HepG2 (cell line): ENCODE measurements around the gene NUP85. TPM values are rescaled to one million over a fixed set of nuclear protein-coding genes. Genes with fewer than 3 reads are reported as not detected.

ENCODE experiments used
- ATAC-seq: fragments of 200-7000 bp; cut with Tn5 transposase; 3 replicates; pipeline ENCODE4 v1.9.1; 2020; ENCODE audit warnings: mild to moderate bottlenecking, moderate library complexity
- BruUV-seq: library from RNA; stranded (reverse); fragments of 400-500 nt; replicated peaks from 2 replicates; lab custom pipeline; 2021; lab: Mats Ljungman, UMichigan
- CTCF ChIA-PET: fragments of 300-600 bp; formaldehyde crosslinking; extraction: SDS; loops from one replicate; lab custom pipeline; 2021; ENCODE audit warnings: low total read pairs, inconsistent platforms, low intra/inter-chr PET ratio; lab: Yijun Ruan, JAX
- POLR2A ChIA-PET: fragments of 350-600 bp; sonication (Branson Sonifier 250); formaldehyde crosslinking; loops from one replicate; lab custom pipeline; 2020; ENCODE audit warnings: antibody characterized with exemption, inconsistent platforms; lab: Yijun Ruan, JAX
- DNase-seq: peaks from one replicate; pipeline ENCODE4 v3.0.0-alpha.2; 2015; ENCODE audit warnings: low spot score
- FAIRE-seq: peaks from 3 replicates; lab custom pipeline; 2011; peaks lifted over from hg19 to GRCh38; lab: Jason Lieb, UNC
- H2AFZ ChIP-seq: one replicate; pipeline ENCODE4 v1.6.1; 2011; ENCODE audit warnings: low read length, inconsistent platforms
- H3K27ac ChIP-seq: fragments of 300-600 bp; 3 replicates; pipeline ENCODE4 v1.8.0; 2011; ENCODE audit warnings: mixed run types, mild to moderate bottlenecking, mixed read lengths, low read length, inconsistent platforms; ENCODE audit not compliant: insufficient read depth; ENCODE audit errors: extremely low read length
- H3K27me3 ChIP-seq, 2 experiments: fragments of 200-600 bp in 1 of 2; 2 replicates in 1 of 2; 3 replicates in 1 of 2; pipeline versions ENCODE4 v1.6.0 to v1.8.0; 2011; ENCODE audit warnings: low read length in 2 of 2, mild to moderate bottlenecking in 2 of 2, moderate library complexity in 2 of 2, inconsistent platforms in 1 of 2; ENCODE audit not compliant: insufficient read depth in 2 of 2, control insufficient read depth in 1 of 2
- H3K36me3 ChIP-seq, 2 experiments: fragments of 200-600 bp in 1 of 2; replicated peaks in 1 of 2; 2 replicates in 1 of 2; 3 replicates in 1 of 2; pipeline versions ENCODE4 v1.5.1 to v1.8.0; 2011; ENCODE audit warnings: low read length in 2 of 2, inconsistent platforms in 1 of 2; ENCODE audit not compliant: insufficient read depth in 2 of 2, control insufficient read depth in 1 of 2
- H3K4me1 ChIP-seq: 2 replicates; pipeline ENCODE4 v1.5.1; 2012; ENCODE audit warnings: low read length, inconsistent platforms; ENCODE audit not compliant: insufficient read depth
- H3K4me2 ChIP-seq: 2 replicates; pipeline ENCODE4 v1.6.0; 2011; ENCODE audit warnings: low read depth, low read length, inconsistent platforms
- H3K4me3 ChIP-seq, 3 experiments: fragments of 200-600 bp in 1 of 3; sonication (generic), shearing (Covaris generic) in 1 of 3; replicated peaks in 1 of 3; 2 replicates each; pipeline ENCODE4 v1.5.1; 2011 to 2016; ENCODE audit warnings: low read length in 3 of 3, inconsistent platforms in 2 of 3, low read depth in 2 of 3, mild to moderate bottlenecking in 2 of 3, control low read depth in 1 of 3, mixed read lengths in 1 of 3; ENCODE audit not compliant: insufficient read depth in 1 of 3
- H3K79me2 ChIP-seq: one replicate; pipeline ENCODE4 v1.6.1; 2011; ENCODE audit warnings: low read length, inconsistent platforms; ENCODE audit not compliant: insufficient read depth
- H3K9ac ChIP-seq: 2 replicates; pipeline ENCODE4 v1.6.0; 2011; ENCODE audit warnings: mild to moderate bottlenecking, low read depth, low read length, inconsistent platforms; ENCODE audit not compliant: insufficient read depth
- H3K9me3 ChIP-seq: 2 replicates; pipeline ENCODE4 v1.5.1; 2012; ENCODE audit warnings: mild to moderate bottlenecking, low read length
- H4K20me1 ChIP-seq: 2 replicates; pipeline ENCODE4 v1.6.0; 2011; ENCODE audit warnings: inconsistent platforms, mild to moderate bottlenecking, low read length, moderate library complexity; ENCODE audit not compliant: insufficient read depth
- HNF1B ChIP-seq: sonication (generic); formaldehyde crosslinking; IDR thresholded peaks from 2 replicates; pipeline ENCODE4 v1.5.1; 2020; ENCODE audit warnings: mild to moderate bottlenecking, moderate library complexity, missing genetic modification reagents
- SATB2 ChIP-seq: sonication (generic); formaldehyde crosslinking; IDR thresholded peaks from 2 replicates; pipeline ENCODE4 v1.5.0; 2020; ENCODE audit warnings: missing genetic modification reagents
- SETDB1 ChIP-seq: sonication (generic); formaldehyde crosslinking; IDR thresholded peaks from 2 replicates; pipeline ENCODE4 v1.5.1; 2020; ENCODE audit warnings: missing genetic modification reagents, mild to moderate bottlenecking, borderline replicate concordance
- STAT6 ChIP-seq: sonication (generic); formaldehyde crosslinking; IDR thresholded peaks from 2 replicates; pipeline ENCODE4 v1.4.0; 2020; ENCODE audit warnings: missing genetic modification reagents, mild to moderate bottlenecking, borderline replicate concordance
- WGBS: methylation state at CpG from one replicate; pipeline ENCODE4 v1.1.6; 2017; ENCODE audit warnings: low lambda C conversion rate; 5-methylcytosine and 5-hydroxymethylcytosine counted together
- in situ Hi-C: cut with HindIII; loops from 2 replicates; pipeline ENCODE4 v1.10.0; 2017; ENCODE audit warnings: low pct_unique_long_range_greater_than_20kb; ENCODE audit not compliant: extremely low pct_ligation_motif_present
- intact Hi-C: fragments of 100-400 bp; cut with micrococcal nuclease; formaldehyde crosslinking; loops from one replicate; pipeline ENCODE4 v1.10.0; 2022; ENCODE audit not compliant: unreplicated experiment
- polyA plus RNA-seq, 8 experiments: library from polyadenylated mRNA; depleted of rRNA in 3 of 8; stranded (reverse) in 7 of 8; unstranded in 1 of 8; fragments of >200 nt; fragmentation: Illumina TruSeq in 4 of 8; extraction: Trizol in 4 of 8; gene quantifications; 2 replicates each; pipeline versions ENCODE4 v1.2.1 to v1.2.3, GENCODE V29; 2011 to 2016; ENCODE audit warnings: low read depth in 4 of 8, missing spikeins in 1 of 8, mixed read lengths in 1 of 8; ENCODE audit not compliant: insufficient read depth in 1 of 8
- total RNA-seq, 5 experiments: library from RNA; depleted of rRNA; stranded (reverse); fragments of >200 nt; fragmentation: Illumina TruSeq; extraction: Trizol; gene quantifications; 2 replicates each; pipeline ENCODE4 v1.2.3, GENCODE V29; 2016; ENCODE audit warnings: low read depth in 1 of 5
- TF ChIP-seq, protein P1 (sequence below): sonication (generic); formaldehyde crosslinking; IDR thresholded peaks from 2 replicates; pipeline ENCODE4 v1.5.0; 2020; ENCODE audit warnings: missing genetic modification reagents
- TF ChIP-seq, protein P2 (sequence below): sonication (generic); formaldehyde crosslinking; IDR thresholded peaks from 2 replicates; pipeline ENCODE4 v1.5.1; 2020; ENCODE audit warnings: mild to moderate bottlenecking, missing genetic modification reagents, borderline replicate concordance
- TF ChIP-seq, protein P3 (sequence below): IDR thresholded peaks from 2 replicates; pipeline ENCODE4 v1.4.0; 2020; ENCODE audit warnings: mild to moderate bottlenecking, missing genetic modification reagents
- TF ChIP-seq, protein P4 (sequence below): sonication (generic); formaldehyde crosslinking; IDR thresholded peaks from 2 replicates; pipeline ENCODE4 v1.5.1; 2020; ENCODE audit warnings: missing genetic modification reagents, mild to moderate bottlenecking, borderline replicate concordance

Gene NUP85
- total and polyA plus RNA-seq, 2 of the 13 experiments (the other 11 are each of a cell fraction or from before 2014, with no cell fraction given), result 89.1 to 124 TPM

GRCh38 chr17:75269844-75270217 is 64.4 kb downstream of the NUP85 start:
- peak; percentile 11 for ATAC-seq
- TF ChIP-seq, protein P1, sequence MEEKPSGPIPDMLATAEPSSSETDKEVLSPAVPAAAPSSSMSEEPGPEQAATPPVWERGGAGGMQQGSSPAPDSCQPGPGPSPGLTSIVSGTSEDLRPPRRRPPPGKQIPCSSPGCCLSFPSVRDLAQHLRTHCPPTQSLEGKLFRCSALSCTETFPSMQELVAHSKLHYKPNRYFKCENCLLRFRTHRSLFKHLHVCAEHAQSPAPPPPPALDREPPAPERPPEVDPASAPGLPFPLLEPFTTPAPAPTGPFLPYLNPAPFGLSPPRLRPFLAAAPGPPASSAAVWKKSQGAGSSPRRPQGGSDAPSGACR (CRISPR knock-in tag), result no peak
- TF ChIP-seq, protein P2, sequence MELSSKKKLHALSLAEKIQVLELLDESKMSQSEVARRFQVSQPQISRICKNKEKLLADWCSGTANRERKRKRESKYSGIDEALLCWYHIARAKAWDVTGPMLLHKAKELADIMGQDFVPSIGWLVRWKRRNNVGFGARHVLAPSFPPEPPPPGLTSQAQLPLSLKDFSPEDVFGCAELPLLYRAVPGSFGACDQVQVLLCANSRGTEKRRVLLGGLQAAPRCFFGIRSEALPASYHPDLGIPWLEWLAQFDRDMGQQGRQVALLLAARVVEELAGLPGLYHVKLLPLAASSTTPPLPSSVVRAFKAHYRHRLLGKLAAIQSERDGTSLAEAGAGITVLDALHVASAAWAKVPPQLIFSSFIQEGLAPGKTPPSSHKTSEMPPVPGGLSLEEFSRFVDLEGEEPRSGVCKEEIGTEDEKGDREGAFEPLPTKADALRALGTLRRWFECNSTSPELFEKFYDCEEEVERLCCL (CRISPR knock-in tag), result 0 out of 2 replicates have a peak, but pooled peaks have one; percentile 36
- TF ChIP-seq SATB2 (CRISPR knock-in tag), result 0 out of 2 replicates have a peak, but pooled peaks have one; percentile 24
- TF ChIP-seq SETDB1, result 0 out of 2 replicates have a peak, but pooled peaks have one; percentile 21
- 0 out of 2 replicates have a peak, but pooled peaks have one; percentile 8 for TF ChIP-seq HNF1B
- TF ChIP-seq, protein P3, sequence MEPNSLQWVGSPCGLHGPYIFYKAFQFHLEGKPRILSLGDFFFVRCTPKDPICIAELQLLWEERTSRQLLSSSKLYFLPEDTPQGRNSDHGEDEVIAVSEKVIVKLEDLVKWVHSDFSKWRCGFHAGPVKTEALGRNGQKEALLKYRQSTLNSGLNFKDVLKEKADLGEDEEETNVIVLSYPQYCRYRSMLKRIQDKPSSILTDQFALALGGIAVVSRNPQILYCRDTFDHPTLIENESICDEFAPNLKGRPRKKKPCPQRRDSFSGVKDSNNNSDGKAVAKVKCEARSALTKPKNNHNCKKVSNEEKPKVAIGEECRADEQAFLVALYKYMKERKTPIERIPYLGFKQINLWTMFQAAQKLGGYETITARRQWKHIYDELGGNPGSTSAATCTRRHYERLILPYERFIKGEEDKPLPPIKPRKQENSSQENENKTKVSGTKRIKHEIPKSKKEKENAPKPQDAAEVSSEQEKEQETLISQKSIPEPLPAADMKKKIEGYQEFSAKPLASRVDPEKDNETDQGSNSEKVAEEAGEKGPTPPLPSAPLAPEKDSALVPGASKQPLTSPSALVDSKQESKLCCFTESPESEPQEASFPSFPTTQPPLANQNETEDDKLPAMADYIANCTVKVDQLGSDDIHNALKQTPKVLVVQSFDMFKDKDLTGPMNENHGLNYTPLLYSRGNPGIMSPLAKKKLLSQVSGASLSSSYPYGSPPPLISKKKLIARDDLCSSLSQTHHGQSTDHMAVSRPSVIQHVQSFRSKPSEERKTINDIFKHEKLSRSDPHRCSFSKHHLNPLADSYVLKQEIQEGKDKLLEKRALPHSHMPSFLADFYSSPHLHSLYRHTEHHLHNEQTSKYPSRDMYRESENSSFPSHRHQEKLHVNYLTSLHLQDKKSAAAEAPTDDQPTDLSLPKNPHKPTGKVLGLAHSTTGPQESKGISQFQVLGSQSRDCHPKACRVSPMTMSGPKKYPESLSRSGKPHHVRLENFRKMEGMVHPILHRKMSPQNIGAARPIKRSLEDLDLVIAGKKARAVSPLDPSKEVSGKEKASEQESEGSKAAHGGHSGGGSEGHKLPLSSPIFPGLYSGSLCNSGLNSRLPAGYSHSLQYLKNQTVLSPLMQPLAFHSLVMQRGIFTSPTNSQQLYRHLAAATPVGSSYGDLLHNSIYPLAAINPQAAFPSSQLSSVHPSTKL (CRISPR knock-in tag), result 0 out of 2 replicates have a peak, but pooled peaks have one; percentile 7
- TF ChIP-seq, protein P4, sequence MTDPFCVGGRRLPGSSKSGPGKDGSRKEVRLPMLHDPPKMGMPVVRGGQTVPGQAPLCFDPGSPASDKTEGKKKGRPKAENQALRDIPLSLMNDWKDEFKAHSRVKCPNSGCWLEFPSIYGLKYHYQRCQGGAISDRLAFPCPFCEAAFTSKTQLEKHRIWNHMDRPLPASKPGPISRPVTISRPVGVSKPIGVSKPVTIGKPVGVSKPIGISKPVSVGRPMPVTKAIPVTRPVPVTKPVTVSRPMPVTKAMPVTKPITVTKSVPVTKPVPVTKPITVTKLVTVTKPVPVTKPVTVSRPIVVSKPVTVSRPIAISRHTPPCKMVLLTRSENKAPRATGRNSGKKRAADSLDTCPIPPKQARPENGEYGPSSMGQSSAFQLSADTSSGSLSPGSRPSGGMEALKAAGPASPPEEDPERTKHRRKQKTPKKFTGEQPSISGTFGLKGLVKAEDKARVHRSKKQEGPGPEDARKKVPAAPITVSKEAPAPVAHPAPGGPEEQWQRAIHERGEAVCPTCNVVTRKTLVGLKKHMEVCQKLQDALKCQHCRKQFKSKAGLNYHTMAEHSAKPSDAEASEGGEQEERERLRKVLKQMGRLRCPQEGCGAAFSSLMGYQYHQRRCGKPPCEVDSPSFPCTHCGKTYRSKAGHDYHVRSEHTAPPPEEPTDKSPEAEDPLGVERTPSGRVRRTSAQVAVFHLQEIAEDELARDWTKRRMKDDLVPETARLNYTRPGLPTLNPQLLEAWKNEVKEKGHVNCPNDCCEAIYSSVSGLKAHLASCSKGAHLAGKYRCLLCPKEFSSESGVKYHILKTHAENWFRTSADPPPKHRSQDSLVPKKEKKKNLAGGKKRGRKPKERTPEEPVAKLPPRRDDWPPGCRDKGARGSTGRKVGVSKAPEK (CRISPR knock-in tag), result 0 out of 2 replicates have a peak, but pooled peaks have one; percentile 4
- TF ChIP-seq STAT6, result 0 out of 2 replicates have a peak, but pooled peaks have one; percentile 52

More at GRCh38 chr17:75269844-75270217, 64.4 kb downstream of the NUP85 start:
- no peaks in the 10 kb centered on the region for H3K27me3 ChIP-seq
- H3K79me2 ChIP-seq, result peaks cover 6% of the 10 kb centered on the region
- in situ Hi-C loops (loop anchor here (5.0 kb wide), 1 partner anchor 142 kb away; no protein-coding TSS in a partner anchor), intact Hi-C loops (loop anchor here (1.0 to 2.0 kb wide), 3 partner anchors 39 to 143 kb away; partner anchors contain the start of gene GRB2)
- no peak overlapping the region for H2AFZ ChIP-seq
- H3K27ac ChIP-seq, result peak overlapping the region; percentile 68
- FAIRE-seq (no peak), DNase-seq (no peak)
- no peaks in the 10 kb centered on the region for H3K9me3 ChIP-seq
- H3K4me2 ChIP-seq, result peak overlapping the region; percentile 94
- WGBS, result 16% methylated on average over 5 of the region's 6 CpGs
- CTCF ChIA-PET, result interaction anchor here (0.9 to 1.1 kb wide), 2 partner anchors 19 to 143 kb away, joined by 3 read pairs; partner anchors contain the start of gene SLC25A19
- no TSS peak for BruUV-seq
- H3K36me3 ChIP-seq, result peaks cover 12 to 34% of the 10 kb centered on the region in 2 experiments
- no peaks in the 10 kb centered on the region for H4K20me1 ChIP-seq
- peak overlapping the region; percentile 91 to 98 (median 94) for H3K4me3 ChIP-seq
- H3K4me1 ChIP-seq, result peaks cover 43% of the 10 kb centered on the region
- peak overlapping the region; percentile 83 for H3K9ac ChIP-seq
- POLR2A ChIA-PET, result interaction anchor here (0.5 to 6.6 kb wide), 21 partner anchors 9 to 261 kb away, joined by 3 to 93 read pairs (median 7); partner anchors contain the start of genes GGA3, GRB2, JPT1 and MRPS7
